H7 (cell line): ENCODE measurements around the gene EIF4G3. TPM values are rescaled to one million over a fixed set of nuclear protein-coding genes. Genes with fewer than 3 reads are reported as not detected.
"Not testable (repeated sequence)": the region's sequence is repeated elsewhere in the genome, so short reads cannot be mapped to it uniquely, and the experiment has no call there.

Experiments
- DNase-seq: peaks from one replicate; pipeline ENCODE4 v3.0.0; 2012
- H3K27me3 ChIP-seq: 2 replicates; pipeline ENCODE4 v1.6.0; 2011; ENCODE audit warnings: mild to moderate bottlenecking, low read length; ENCODE audit not compliant: control insufficient read depth, insufficient read depth
- H3K36me3 ChIP-seq: replicated peaks from 2 replicates; pipeline ENCODE4 v1.5.1; 2011; ENCODE audit warnings: low read length; ENCODE audit not compliant: control insufficient read depth, insufficient read depth
- H3K4me3 ChIP-seq: 2 replicates; pipeline ENCODE4 v1.5.1; 2011; ENCODE audit warnings: low read depth, mild to moderate bottlenecking, control low read depth, low read length, moderate library complexity; ENCODE audit not compliant: insufficient read depth
- total RNA-seq: library from RNA; depleted of rRNA; stranded (reverse); fragments of >200 nt; shearing (Covaris generic); gene quantifications from 2 replicates; pipeline ENCODE4 v1.2.3, GENCODE V29; 2014; rRNA removed

The EIF4G3 gene, protein sequence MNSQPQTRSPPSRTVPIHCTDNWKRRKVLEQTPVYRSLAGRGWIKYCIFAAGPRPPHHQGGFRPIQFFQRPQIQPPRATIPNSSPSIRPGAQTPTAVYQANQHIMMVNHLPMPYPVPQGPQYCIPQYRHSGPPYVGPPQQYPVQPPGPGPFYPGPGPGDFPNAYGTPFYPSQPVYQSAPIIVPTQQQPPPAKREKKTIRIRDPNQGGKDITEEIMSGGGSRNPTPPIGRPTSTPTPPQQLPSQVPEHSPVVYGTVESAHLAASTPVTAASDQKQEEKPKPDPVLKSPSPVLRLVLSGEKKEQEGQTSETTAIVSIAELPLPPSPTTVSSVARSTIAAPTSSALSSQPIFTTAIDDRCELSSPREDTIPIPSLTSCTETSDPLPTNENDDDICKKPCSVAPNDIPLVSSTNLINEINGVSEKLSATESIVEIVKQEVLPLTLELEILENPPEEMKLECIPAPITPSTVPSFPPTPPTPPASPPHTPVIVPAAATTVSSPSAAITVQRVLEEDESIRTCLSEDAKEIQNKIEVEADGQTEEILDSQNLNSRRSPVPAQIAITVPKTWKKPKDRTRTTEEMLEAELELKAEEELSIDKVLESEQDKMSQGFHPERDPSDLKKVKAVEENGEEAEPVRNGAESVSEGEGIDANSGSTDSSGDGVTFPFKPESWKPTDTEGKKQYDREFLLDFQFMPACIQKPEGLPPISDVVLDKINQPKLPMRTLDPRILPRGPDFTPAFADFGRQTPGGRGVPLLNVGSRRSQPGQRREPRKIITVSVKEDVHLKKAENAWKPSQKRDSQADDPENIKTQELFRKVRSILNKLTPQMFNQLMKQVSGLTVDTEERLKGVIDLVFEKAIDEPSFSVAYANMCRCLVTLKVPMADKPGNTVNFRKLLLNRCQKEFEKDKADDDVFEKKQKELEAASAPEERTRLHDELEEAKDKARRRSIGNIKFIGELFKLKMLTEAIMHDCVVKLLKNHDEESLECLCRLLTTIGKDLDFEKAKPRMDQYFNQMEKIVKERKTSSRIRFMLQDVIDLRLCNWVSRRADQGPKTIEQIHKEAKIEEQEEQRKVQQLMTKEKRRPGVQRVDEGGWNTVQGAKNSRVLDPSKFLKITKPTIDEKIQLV (N-terminal part only)
- total RNA-seq, result 56.7 and 80.5 TPM in 2 replicates

DNA sequence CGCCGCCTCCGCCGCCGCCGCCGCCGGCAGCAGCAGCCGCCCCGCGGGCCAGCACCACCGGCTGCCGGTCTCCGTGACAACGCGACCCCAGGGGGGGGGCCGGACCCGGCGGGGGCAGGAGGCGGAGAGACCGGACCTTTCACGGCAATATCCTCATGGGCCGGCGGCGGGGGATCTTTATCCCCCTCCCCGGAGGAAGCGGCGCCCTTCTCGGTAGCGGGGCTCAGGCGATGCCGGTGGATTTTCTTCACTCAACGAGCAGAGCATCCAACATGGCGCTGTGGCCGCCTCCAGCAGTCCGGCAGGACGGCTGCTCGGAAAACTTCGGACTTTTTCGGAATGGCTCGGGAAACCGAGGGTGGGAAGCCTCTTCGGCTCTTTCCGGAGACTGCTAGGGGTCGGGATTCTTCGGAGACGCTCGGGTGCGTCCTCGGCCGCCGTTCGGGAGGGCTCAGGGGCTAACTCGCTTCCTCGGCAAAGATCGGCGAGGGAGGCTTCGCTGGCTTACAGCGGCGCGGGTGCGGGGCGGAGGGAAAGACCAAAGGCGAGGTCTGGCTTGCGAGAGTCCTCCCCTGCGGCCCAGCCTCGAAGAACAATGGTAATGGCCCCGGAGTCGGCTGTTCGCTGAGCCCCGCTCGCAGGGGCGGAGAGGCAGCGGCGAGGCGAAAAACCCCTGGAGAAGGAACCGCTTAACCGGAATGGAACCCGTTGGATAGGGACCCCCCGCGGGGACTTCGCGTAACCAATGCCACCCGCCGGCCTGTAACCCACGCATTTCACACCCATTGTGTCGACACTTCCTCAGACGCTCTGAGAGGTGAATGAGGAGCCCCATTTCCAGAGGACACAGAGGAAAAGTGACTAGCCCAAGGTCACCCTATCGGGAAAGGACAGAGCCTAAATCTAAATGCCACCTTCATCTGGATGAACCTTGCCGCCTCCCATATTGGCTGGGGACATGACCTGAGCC is at the start of gene EIF4G3:
Gene EIF4G3 (minus strand): TSS at position 312 of the 970 bp plus-strand sequence. CDS start 174,155 bp downstream, outside the sequence.
- peak; percentile 94 for DNase-seq
- peaks cover 2% of the 10 kb centered on the region; the same call in 1 of the 2 replicates for H3K27me3 ChIP-seq
- H3K4me3 ChIP-seq, result peak within 1 kb of the TSS; percentile 91
- no peaks in the 10 kb centered on the region; the same call in 1 of the 2 replicates for H3K36me3 ChIP-seq

DNA sequence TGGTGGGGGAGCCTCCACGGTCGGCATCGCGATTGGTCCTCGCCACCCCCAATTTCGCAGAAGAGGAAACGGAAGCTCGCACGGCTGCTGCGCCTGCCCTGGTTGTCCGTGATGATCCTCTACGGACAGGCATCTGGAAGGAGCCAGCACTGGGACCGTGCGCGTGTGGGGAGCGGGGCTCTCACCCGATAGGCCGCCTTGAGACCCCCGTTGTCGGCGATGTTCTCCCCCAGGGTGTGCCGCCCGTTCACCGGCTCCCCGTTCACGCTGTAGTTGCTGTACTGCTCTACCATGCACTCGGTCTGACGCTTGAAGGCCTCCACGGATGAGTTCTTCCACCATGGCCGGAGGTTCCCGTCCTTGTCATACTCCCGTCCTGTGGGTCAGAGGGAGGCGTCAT is 48.4 kb upstream of the EIF4G3 start:
- no peak for DNase-seq
- no peak overlapping the region for H3K4me3 ChIP-seq
- no peaks in the 10 kb centered on the region for H3K36me3 ChIP-seq
- H3K27me3 ChIP-seq, result no peaks in the 10 kb centered on the region

DNA sequence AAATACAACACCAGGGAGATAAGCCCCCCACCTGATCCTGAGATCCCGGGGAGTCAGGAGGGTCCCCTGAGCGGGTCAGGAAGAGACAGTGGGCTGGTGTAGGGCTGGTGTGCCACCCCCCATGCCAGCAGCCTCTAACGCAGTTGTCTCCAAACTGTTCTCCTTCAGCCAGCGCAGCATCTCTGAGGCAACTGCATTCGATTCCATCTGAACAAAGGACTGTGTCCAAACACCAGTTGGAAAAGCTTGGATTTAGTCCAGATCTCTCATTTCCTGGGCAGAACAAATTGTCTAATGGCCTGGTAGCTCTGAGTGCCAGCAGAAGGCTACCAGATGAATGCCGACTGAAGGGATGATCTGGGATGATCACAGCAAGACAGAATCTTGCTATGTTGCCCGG is 44.1 kb upstream of the EIF4G3 start:
- DNase-seq, result no peak
- H3K36me3 ChIP-seq, result no peaks in the 10 kb centered on the region

DNA sequence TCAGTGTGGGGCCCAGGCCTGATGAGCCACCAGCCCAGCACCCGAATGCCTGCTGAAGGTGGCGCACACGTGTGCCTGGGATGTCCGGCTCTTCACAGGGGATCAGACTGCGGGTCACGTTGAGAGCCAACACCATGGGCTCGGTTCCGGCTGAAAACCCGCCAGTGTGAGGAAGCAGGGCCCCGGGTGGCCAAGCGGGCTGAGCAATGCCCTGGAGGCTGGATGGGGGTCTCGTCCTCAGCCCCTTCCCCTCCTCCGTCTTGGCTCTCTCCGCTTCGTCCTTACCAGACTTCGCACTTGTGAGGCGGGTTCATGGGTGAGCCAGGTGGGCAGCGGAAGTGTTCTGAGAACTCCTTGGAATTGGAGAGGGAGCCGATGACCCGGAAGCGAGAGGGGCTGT is 43.0 kb upstream of the EIF4G3 start:
- peak; percentile 32 for DNase-seq
- Histone ChIP-seq H3K4me3 (no peak overlapping the region), H3K36me3 (no peaks in the 10 kb centered on the region), H3K27me3 (no peaks in the 10 kb centered on the region)

More for the DNA sequence above, 44.1 kb upstream of the EIF4G3 start:
- Histone ChIP-seq H3K4me3 (no peak overlapping the region), H3K27me3 (no peaks in the 10 kb centered on the region)

DNA sequence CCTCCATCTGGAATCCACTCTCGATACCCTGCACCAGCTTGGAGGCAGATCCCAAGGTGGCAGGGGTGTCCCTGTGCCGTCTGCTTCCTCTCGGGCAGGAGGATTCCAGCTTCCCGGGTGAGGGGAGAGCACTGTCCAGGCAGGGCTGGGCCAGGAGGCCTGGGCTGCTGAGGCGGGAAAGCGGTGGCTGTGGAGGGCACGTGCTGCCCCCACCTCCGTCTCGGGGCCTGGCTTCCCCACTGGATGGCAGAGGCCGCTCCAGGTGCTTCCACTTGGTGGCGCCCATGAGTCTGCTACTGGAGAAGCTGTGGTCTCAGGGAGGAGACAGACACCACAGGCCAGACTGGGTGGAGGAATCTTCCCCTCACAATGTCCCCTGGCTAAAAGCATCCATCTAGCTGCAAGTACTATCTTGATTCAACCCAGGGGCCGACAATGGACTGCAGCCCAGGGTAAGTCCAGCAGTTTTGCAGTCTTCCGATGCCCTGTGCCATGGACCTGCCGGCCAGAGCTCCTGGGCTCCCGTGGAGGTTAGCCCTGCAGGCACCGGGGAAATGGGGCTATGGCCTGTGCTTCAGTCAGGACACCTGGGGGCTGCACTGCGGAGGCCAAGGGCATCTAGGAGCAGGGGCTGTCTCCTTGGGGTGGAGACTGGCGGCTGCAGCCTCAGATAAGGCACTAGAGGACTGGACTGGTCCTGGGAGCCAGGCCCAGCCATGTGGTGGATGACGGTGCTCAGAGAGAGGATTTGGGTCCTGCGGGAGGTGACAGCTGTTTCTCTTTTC is 41.3 kb upstream of the EIF4G3 start:
- Histone ChIP-seq H3K4me3 (no peak overlapping the region), H3K36me3 (no peaks in the 10 kb centered on the region), H3K27me3 (no peaks in the 10 kb centered on the region)
- peak; percentile 94 for DNase-seq

DNA sequence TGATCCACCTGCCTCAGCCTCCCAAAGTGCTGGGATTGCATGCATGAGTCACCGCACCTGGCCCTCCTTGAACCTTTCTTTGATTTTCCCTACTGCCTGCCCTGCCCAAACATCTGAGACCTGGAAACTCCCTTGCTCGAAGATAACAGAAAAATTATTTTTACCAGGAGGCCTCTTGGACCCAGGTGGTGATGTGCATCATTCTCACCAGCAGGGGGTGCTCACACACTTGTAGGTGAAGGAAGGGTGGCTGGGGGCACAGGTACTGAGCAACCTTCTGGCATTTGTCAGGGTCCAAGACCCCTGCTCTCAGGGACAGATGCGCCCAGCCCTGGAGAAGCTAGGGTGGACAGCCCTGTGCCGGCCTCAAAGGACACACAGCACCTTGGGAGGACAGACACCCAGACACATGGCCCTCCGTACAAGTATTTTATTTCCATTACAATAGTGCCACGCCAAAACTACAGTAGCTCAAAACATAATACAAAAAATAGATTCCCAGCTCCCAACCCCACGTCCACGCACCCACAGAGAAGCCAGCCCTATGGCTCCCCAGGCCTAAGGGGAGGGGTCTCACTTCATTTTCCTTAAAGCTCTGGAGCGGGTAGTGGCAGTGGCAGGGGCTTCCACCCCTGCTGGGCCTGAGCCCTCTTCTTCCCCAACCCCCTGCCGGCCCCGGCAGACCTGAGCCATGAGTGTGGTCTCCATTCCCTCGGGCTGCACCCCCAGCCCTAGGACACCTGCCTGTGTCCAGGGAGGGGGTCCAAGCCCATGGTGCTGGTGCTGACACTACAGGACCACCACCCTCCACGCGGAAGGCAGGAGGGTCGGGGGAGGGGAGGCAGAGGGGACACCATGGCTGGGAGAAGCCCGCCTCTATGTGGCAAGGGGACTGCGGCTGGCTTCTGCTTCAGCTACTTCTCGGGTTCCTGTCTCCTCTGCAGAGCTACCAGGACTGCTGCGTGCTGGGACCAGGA is 40.4 kb upstream of the EIF4G3 start:
- no peaks in the 10 kb centered on the region for H3K27me3 ChIP-seq
- no peaks in the 10 kb centered on the region for H3K36me3 ChIP-seq
- DNase-seq, result peak; percentile 82
- no peak overlapping the region for H3K4me3 ChIP-seq

DNA sequence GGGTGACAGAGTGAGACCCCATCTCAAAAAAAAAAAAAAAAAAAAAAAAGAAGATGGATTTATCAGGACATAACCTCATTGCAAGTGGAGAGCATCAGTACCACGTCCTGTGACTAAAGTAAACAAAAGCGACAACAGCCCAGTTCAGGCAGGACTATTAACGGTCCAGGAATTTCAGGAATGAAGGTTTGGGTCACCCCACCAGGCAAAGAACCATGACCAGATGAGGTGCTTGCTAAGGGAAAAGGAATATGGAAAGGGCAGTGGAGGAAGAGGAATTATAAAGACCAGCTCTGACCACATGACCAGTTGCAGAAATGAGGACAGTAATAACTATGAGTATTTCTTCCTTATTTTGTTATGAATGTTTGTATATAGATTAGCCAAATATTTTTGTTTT is 35.4 kb upstream of the EIF4G3 start:
- Histone ChIP-seq H3K27me3 (no peaks in the 10 kb centered on the region; the same call in 1 of the 2 replicates), H3K36me3 (no peaks in the 10 kb centered on the region), H3K4me3 (no peak overlapping the region)
- DNase-seq, result no peak

DNA sequence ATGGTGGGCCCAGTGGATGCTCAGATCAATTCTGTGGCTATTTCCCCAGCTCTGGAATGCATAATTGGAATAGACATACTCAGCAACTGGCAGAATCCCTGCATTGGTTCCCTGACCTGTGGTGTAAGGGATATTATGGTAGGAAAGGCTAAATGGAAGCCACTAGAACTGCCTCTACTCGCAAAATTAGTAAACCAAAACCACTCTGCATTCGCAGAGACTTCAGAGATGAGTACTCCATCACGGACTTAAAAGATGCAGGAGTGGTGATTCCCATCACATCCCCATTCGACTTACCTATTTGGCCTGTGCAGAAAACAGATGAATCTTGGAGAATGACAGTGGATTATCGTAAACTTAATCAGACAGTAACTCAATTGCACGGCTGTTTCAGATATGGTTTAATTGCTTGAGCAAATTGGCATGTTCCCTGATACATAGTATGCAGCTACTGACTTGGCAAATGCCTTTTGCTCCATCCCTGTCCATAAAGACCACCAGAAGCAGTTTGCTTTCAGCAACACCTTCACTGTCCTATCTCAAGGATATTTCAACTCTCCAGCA is 31.5 kb upstream of the EIF4G3 start:
- H3K27me3 ChIP-seq, result not testable (repeated sequence)

DNA sequence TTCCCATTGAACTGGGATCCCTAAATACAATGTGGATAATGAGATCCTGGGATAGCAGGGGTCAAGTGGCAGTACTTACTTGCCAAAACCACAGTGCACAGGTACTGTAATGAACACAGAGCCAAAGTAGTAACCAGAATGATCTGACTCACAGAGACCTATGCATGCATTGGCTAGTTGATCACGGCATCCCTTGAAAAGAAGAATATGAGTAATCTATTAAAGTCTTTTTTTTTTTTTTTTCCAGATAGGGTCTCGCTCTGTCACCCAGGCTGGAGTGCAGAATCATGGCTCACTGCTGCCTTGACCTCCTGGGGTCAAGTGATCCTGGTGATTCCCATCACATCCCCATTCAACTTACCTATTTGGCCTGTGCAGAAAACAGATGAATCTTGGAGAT is 29.4 kb upstream of the EIF4G3 start:
- no peaks in the 10 kb centered on the region; the same call in 1 of the 2 replicates for H3K27me3 ChIP-seq
- no peak for DNase-seq
- H3K4me3 ChIP-seq, result no peak overlapping the region
- no peaks in the 10 kb centered on the region for H3K36me3 ChIP-seq

More for the DNA sequence above, 31.5 kb upstream of the EIF4G3 start:
- H3K36me3 ChIP-seq, H3K4me3 ChIP-seq, DNase-seq: not testable (repeated sequence)

DNA sequence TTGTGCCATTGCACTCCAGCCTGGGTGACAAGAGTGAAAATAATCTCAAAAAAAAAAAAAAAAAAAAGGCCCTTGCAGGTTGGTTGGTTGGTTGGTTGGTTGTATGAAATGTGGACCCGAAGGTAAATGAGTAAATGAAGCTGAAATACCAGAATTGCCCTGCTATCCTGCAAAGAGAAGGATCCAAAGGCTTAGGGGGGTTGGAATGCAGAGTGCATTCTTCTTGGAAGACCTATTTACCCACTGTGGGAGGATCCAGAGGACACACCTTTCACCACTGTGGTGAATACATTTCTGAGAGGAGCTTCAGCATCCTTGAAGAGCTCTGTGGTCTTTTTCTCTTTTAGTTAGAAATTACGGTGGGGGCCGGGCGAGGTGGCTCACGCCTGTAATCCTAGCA is 28.7 kb upstream of the EIF4G3 start:
- H3K36me3 ChIP-seq, result no peaks in the 10 kb centered on the region
- DNase-seq, result no peak
- no peaks in the 10 kb centered on the region; the same call in 1 of the 2 replicates for H3K27me3 ChIP-seq
- H3K4me3 ChIP-seq, result no peak overlapping the region

DNA sequence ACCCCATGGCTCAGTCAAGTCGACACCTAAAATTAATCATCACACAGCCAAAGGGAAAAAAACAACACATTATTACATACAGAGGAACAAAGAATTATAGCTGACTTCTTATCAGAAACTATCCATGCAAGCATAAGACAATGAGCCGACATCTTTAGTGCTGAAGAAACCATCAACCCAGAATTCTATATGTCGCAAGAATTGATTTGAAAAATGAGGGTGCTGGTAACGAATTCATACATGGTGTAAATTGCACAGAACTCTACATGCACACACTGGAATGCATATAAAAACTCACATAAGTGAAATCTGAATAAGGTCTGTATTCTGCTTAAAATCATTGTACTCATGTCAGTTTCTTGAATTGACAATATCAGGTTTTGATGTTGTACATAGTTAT is 25.0 kb upstream of the EIF4G3 start:
- H3K36me3 ChIP-seq, result no peaks in the 10 kb centered on the region
- no peak overlapping the region for H3K4me3 ChIP-seq
- no peak for DNase-seq
- H3K27me3 ChIP-seq, result peaks cover 2% of the 10 kb centered on the region; the same call in 1 of the 2 replicates

DNA sequence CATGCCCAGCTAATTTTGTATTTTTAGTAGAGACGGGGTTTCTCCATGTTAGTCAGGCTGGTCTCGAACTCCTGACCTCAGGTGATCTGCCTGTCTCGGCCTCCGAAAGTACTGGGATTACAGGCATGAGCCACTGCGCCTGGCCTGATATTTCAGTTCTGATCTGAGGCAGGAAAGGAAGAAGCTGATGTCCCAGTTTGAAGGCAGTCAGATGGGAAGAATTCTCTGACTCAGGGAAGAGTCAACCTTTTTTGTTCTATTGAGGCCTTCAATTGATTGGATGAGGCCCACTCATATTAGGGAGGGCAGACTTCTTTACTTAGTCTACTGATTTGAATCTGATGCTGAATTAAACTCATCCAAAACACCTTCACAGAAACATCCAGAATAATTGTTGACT is 24.5 kb upstream of the EIF4G3 start:
- not testable (repeated sequence) for H3K27me3 ChIP-seq, H3K4me3 ChIP-seq, DNase-seq, H3K36me3 ChIP-seq
